Measurements from ENCODE around the gene MEIS1. TPM values are rescaled to one million over a fixed set of nuclear protein-coding genes. Genes with fewer than 3 reads are reported as not detected.
A peak's percentile ranks its signal among the peaks of the same experiment; 100 is the strongest.

The MEIS1 gene
- total RNA-seq (2014; rRNA removed; shearing (Covaris generic)) = 0.28 TPM in 1 of 2 replicates, not detected in the other
- 0.16 TPM in 1 of 2 replicates, not detected in the other for polyA plus RNA-seq (2016; fragmentation: Nextera tagmentation; extraction: Ambion mirVana)
- long read RNA-seq = 0 reads

- Histone ChIP-seq H3F3A (replicated peaks; ENCODE audit: low read depth) (peaks cover 38% of the 10 kb centered on the region), H3K4me2 (peak within 1 kb of the TSS; percentile 98), H3K27me3 (ENCODE audit: insufficient read depth) (peaks cover 98% of the 10 kb centered on the region), H3K27ac (ENCODE audit: low read depth) (no peak within 1 kb of the TSS), H4K20me1 (replicated peaks; ENCODE audit: insufficient read depth) (peaks cover 19% of the 10 kb centered on the region; the same call in 1 of the 2 replicates), H3K36me3 (ENCODE audit: insufficient read depth) (no peaks in the 10 kb centered on the region), H2AFZ (peak within 1 kb of the TSS; percentile 99), H3K9me2 (ENCODE audit: insufficient read depth) (no peaks in the 10 kb centered on the region), H3K4me3 (peak within 1 kb of the TSS; percentile 82), H3K79me2 (replicated peaks; ENCODE audit: insufficient read depth) (no peaks in the 10 kb centered on the region), H3K4me1 (ENCODE audit: insufficient read depth) (peaks cover 74% of the 10 kb centered on the region)
- ATAC-seq = peak; percentile 60
- Mint-ChIP-seq H3K27ac (no peak within 1 kb of the TSS), H3K36me3 (ENCODE audit: low read depth) (no peaks in the 10 kb centered on the region; the same call in 2 of the 3 replicates), H3K27me3 (ENCODE audit: insufficient read depth, low read depth, poor library complexity) (peaks cover 98% of the 10 kb centered on the region), H3K4me1 (peaks cover 63% of the 10 kb centered on the region), H3K9me3 (peaks cover 3% of the 10 kb centered on the region; the same call in 1 of the 3 replicates), H3K4me3 (peak within 1 kb of the TSS; percentile 86)
- peak; percentile 89 for DNase-seq (ENCODE audit: low spot score)
- TF ChIP-seq JUNB (IDR thresholded peaks at IDR 0.05; ENCODE audit: unreplicated experiment) = no peak
- TF ChIP-seq EZH2phosphoT487 (IDR thresholded peaks at IDR 0.05; ENCODE audit: unreplicated experiment) = peak; percentile 23
- TF ChIP-seq REST (IDR thresholded peaks at IDR 0.05; ENCODE audit: unreplicated experiment) = no peak
- no peak for TF ChIP-seq CTCF (conservative IDR thresholded peaks at IDR 0.05; ENCODE audit: low read depth in 2 of 2)
- TF ChIP-seq POLR2AphosphoS5 (IDR thresholded peaks at IDR 0.05; ENCODE audit: low read depth) = 0 out of 2 replicates have a peak, but pooled peaks have one; percentile 20
- TF ChIP-seq NANOG (IDR thresholded peaks at IDR 0.05; ENCODE audit: borderline replicate concordance) = no peak
- TF ChIP-seq ZNF114 (CRISPR knock-in tag; IDR thresholded peaks at IDR 0.05) = no peak
- TF ChIP-seq ETS1 (IDR thresholded peaks at IDR 0.05) = no peak
- 0 out of 2 replicates have a peak, but pooled peaks have one; percentile 44 for TF ChIP-seq CREB1 (CRISPR knock-in tag; IDR thresholded peaks at IDR 0.05; ENCODE audit: low read depth)
- TF ChIP-seq EZH2 (IDR thresholded peaks at IDR 0.05; ENCODE audit: low read depth, unreplicated experiment) = peak; percentile 96
- no peak for TF ChIP-seq STAT1 (IDR thresholded peaks at IDR 0.05; ENCODE audit: unreplicated experiment)
- no peak for TF ChIP-seq ZNF462 (CRISPR knock-in tag; IDR thresholded peaks at IDR 0.05)
- TF ChIP-seq ZNF331 (CRISPR knock-in tag; IDR thresholded peaks at IDR 0.05; ENCODE audit: low read depth) = no peak
These were observed at the start of gene MEIS1 for GRCh38 chr2:66434679-66435548. TSS of gene MEIS1 (plus strand) at chr2:66435125. CDS start at chr2:66435857, 732 bp downstream.
